Liver (tissue), 3 donors: ENCODE data around the gene ZNF217.

Experiments used
- GABPA ChIP-seq, 2 donors: IDR thresholded peaks in 1 of 2; conservative IDR thresholded peaks in 1 of 2; 2 replicates each; pipeline ENCODE4 v1.6.1; 2016; ENCODE audit warnings: antibody characterized with exemption in 2 of 2, mild to moderate bottlenecking in 1 of 2, moderate library complexity in 1 of 2
- NR2F2 ChIP-seq: IDR thresholded peaks from 2 replicates; pipeline ENCODE4 v1.6.1; 2016; ENCODE audit warnings: antibody characterized with exemption
- YY1 ChIP-seq: IDR thresholded peaks from 2 replicates; pipeline ENCODE4 v1.6.1; 2016; ENCODE audit warnings: antibody characterized with exemption, mild to moderate bottlenecking
- TF ChIP-seq, protein P1 (sequence below): fragments of 150-350 bp; IDR thresholded peaks from 2 replicates; pipeline ENCODE4 v1.5.1; 2017; ENCODE audit warnings: improper control_type of control experiment, low read depth, low read length; ENCODE audit not compliant: missing input control
- donor health status: healthy.
- donor health status: healthy.

DNA sequence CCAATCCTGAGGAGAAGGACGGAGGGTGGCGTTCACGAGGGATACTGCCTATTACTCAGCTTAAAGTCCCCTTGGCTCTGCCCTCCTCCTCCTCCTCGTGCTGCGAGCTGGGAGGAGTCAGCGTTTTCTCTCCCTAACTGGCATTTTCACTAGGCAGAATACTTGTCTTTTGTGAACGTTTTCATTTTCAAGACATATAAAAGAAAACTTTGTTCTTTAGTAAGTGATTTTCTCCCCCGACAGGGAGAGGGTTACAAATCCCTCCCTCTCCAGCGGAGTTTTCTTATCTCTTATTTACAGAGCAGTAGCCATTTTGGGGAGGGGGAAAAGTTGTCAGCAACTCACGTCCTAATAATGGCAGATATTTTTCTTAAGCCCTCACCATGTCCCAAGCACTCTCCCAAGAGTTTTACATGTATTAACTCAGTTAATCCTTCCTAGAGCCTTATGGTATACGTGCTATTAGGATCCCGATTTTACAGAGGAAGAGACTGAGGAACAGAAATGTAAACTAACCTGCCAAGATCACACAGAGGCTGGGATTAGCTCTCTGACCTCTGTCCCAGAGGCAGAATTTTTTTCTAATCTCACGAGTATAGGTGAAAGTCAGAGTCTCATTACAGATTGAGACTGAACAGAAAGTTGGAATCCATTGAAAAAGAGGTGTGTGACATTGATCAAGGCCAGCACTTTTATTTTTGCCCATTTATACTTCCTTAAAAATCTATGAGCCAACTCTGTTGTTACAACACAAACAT is 30.0 kb upstream of the ZNF217 start:
- TF ChIP-seq, protein P1, sequence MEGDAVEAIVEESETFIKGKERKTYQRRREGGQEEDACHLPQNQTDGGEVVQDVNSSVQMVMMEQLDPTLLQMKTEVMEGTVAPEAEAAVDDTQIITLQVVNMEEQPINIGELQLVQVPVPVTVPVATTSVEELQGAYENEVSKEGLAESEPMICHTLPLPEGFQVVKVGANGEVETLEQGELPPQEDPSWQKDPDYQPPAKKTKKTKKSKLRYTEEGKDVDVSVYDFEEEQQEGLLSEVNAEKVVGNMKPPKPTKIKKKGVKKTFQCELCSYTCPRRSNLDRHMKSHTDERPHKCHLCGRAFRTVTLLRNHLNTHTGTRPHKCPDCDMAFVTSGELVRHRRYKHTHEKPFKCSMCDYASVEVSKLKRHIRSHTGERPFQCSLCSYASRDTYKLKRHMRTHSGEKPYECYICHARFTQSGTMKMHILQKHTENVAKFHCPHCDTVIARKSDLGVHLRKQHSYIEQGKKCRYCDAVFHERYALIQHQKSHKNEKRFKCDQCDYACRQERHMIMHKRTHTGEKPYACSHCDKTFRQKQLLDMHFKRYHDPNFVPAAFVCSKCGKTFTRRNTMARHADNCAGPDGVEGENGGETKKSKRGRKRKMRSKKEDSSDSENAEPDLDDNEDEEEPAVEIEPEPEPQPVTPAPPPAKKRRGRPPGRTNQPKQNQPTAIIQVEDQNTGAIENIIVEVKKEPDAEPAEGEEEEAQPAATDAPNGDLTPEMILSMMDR, result no peak
- TF ChIP-seq YY1, result peak; percentile 98
- no peak for TF ChIP-seq NR2F2
- no peak for TF ChIP-seq GABPA (IDR thresholded peaks at IDR 0.05 in 1 of 2, conservative IDR thresholded peaks at IDR 0.05 in 1 of 2)
